Epithelial cell of esophagus (primary cell): ENCODE results near the gene VIPR2.

ENCODE experiments used
- DNase-seq: peaks from one replicate; pipeline ENCODE4 v3.0.0; 2010; ENCODE audit warnings: low read depth
- H3K4me3 ChIP-seq: 2 replicates; pipeline ENCODE4 v1.5.1; 2011; ENCODE audit warnings: mild to moderate bottlenecking, low read length, control low read depth
- CTCF ChIP-seq: IDR thresholded peaks from 2 replicates; pipeline ENCODE4 v1.5.1; 2011; ENCODE audit warnings: low read depth, mild to moderate bottlenecking, low read length, control low read depth, inconsistent platforms; ENCODE audit not compliant: insufficient read depth; ENCODE audit errors: missing control alignments

Gene VIPR2

DNA sequence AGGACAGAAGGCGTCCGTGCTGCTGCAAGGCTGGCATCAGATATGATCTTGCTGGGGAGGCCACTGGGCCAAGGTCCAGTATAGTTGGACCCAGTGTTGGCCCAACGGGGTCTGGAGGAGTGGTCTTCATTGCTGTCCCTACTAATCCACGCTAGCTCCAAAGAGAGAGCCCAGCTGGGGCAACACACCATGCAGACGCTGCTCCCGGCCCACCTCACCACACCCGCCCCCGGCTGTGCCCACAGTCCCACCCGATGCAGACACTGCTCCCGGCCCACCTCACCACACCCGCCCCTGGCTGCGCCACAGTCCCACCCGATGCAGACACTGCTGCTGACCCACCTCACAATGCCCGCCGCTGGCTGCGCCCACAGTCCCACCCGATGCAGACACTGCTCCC is 121.5 kb downstream of the VIPR2 start:
- DNase-seq, result no peak
- TF ChIP-seq CTCF, result no peak
- no peak overlapping the region for H3K4me3 ChIP-seq

DNA sequence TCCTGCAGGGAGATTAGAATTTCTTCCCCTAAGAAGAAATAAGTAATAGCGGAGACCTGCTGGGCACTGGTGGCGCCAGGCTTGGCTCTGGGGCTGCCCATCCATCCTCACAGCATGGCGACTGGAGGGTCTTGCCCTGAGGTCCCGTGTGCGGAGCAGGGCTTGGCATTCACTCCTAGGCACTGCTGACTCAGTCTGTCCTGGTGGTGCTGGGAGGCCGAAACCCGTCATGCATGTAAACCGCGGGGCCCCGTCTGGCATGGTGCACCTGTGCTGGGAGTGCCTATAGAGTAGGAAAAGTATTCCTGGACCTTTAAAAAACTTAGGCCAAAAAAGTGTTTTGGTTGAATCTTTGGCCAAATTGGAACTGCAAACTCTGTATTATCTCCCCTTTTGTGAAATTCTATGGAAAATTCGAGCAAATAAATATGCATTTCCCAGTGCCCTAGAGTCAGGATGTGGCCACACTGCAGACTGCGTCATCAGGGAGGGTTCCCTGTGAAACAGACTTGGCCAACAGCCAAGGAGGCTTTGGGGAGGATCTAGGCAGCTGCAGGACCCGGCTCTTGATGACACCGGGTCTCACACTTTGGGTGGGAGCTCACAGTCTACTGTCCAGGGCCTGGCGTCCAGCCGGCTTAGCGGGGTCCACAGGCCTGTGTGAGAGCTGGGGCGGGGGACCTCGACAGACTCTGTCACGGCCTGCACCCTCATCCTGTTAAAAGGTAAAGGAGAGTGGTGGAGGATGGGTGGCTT is 122.3 kb downstream of the VIPR2 start:
- H3K4me3 ChIP-seq, result no peak overlapping the region
- no peak for TF ChIP-seq CTCF
- DNase-seq, result no peak

DNA sequence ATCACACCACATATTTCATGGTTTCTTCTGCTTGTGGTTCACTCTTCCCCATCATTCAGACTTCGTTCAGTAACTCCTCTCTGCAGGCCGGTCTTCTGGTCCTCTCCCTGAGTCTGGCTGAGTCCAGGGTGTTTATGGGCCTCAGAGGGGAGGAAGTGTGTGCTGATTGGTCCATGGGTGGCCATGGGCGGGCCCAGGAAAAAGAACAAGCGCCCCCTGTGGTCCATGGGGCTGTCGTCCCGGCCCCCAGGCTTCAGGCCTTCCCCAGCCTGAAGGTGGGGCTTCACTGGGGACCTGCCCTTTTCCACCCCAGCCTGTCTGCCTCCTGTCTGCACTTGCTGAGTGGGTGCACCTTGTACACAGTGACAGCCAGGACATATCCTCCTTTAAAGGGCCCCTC is 123.7 kb downstream of the VIPR2 start:
- H3K4me3 ChIP-seq, result no peak overlapping the region
- DNase-seq, result no peak

DNA sequence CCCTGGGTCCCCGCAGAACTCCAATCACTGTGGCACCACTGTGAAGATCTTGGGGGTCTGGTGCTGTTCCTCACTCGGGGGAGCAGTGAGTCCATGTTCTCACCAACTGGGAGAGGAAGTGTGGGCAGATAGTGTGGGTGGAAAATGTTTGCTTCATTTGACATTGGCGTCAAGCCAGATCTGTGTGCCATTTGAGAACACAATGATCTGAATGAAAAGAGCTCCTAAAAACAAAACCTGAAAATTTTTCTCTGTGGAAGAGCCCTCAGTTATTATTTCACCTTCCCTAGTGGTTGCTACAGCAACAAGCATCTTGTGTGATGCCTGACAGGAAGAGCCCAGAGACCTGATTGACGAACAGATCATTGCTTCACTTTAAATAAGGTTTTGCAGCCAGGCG is 125.6 kb downstream of the VIPR2 start:
- H3K4me3 ChIP-seq, result no peak overlapping the region
- DNase-seq, result no peak
- no peak for TF ChIP-seq CTCF

More for the DNA sequence above, 123.7 kb downstream of the VIPR2 start:
- no peak for TF ChIP-seq CTCF

- no peak for TF ChIP-seq CTCF
- DNase-seq, result no peak
- H3K4me3 ChIP-seq, result no peak overlapping the region
Observed at GRCh38 chr7:159017741-159018140, 126.9 kb downstream of the VIPR2 start.

GRCh38 chr7:159017210-159017609 is 127.5 kb downstream of the VIPR2 start:
- TF ChIP-seq CTCF, result no peak
- no peak for DNase-seq
- H3K4me3 ChIP-seq, result no peak overlapping the region

DNA sequence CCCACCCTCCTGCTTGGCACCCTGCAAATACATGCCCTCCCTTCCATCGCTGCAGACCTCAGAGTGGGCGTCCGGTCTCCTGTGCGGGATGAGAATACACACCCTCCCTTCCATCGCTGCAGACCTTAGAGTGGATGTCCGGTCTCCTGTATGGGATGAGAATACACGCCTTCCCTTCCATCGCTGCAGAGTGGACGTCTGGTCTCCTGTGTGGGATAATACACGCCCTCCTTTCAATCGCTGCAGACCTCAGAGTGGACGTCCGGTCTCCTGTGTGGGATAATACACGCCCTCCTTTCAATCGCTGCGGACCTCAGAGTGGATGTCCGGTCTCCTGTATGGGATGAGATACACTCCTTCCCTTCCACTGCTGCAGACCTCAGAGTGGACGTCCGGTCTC is 128.1 kb downstream of the VIPR2 start:
- no peak overlapping the region for H3K4me3 ChIP-seq
- no peak for DNase-seq
- TF ChIP-seq CTCF, result no peak
